Embryonic facial prominence (tissue), 1 donor: ENCODE measurements around the gene ZNF550.

Source experiments
- DNase-seq: peaks from one replicate; pipeline ENCODE4 v3.0.0-alpha.2; 2016; ENCODE audit errors: extremely low spot score

ZNF550 gene

DNA sequence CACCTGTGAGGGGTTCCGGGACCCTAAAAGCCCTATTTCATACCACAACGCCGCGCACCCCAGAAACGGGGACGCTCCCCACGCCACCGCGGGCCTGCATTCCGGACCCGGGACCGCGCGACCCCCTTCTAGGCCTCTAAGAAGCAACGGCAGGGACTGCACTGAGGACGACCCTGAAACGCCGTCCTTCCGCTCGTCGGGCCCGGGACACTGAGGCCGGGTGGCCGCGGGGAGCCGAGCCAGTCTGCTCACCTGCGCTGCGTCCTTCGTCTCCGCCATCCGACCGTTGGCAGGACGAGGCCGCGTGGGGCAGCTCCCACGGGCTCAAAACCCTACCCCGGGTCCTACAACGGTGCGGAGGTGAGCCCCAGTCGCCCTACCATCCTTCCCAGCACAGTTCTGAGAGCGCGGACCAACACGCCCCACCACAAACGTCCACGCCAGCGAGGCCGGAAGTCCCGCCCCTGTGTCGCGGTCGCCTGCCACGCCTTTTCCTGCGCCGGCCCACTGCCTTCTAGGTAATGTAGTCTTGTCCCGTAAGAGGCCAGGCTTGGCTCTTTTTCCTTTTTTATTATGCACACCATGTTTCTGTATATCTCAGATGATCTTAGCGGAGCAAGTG is at the start of gene ZNF550:
TSS of gene ZNF550 (minus strand) at position 460 of the 622 bp plus-strand sequence. CDS start at position 279, 181 bp downstream.
- DNase-seq = peak; percentile 85

DNA sequence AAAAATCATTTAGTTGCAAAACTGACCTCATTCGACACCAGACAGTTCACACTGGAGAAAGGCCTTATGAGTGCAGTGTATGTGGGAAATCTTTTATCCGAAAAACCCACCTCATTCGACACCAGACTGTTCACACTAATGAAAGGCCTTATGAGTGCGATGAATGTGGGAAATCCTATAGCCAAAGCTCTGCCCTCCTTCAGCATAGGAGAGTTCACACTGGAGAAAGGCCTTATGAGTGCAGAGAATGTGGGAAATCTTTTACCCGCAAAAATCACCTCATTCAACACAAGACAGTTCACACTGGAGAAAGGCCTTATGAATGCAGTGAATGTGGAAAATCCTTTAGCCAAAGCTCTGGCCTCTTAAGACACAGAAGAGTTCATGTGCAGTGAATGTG is 47.3 kb upstream of the ZNF550 start:
- DNase-seq = no peak

DNA sequence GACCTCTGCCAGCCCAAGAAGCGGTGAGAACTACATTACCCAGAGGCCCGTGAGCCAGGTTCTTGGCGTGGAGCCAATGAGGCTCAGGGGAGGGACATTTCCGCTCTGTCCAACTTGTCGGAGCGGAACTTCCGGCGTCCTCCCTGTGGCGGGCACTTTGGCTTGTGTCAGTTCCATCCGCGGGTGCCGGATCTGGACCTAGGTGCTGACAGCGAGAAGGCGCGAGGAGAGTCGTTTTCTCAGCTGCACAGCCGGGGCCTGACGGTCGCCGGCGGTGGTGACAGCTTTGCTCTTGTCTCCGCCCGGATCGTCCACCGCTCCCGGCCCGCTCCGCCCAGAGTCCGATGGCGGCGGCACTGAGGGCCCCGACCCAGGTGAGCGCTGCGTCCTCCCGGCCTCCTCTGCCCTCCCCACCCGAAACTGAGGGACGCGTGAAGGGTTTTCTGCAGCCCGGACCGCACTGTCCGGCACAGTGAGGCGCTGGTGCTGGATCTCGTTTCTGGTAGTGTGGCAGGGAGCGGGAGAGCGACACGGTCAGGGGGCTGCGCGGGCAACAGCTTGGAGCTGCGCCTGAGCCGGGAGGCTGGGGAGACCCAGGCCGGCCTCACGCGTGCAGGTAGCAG is 40.2 kb upstream of the ZNF550 start, which contains the start of gene ZNF530:
TSS of gene ZNF530 (plus strand) at position 125 of the 623 bp plus-strand sequence. CDS start 4,461 bp downstream, outside the sequence.
- DNase-seq = peak; percentile 81

DNA sequence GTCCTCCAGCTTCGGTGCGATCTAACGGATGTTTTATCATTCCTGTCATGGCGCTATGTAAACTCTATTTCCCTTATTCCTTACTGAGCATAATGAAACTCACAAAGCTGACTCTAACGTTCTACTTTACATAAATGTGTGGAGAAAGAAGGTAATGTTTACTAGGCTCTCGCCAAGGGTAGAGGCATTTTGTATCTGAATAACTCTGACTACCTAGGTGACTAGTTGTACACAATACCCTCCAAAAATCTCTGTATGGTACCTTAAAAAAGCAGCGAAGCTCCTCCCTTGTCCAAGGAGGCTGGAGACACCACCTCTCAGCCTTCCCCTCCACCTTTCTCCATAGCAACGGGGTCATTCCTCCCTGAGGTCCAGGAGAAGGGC is 39.7 kb upstream of the ZNF550 start:
- DNase-seq = no peak

DNA sequence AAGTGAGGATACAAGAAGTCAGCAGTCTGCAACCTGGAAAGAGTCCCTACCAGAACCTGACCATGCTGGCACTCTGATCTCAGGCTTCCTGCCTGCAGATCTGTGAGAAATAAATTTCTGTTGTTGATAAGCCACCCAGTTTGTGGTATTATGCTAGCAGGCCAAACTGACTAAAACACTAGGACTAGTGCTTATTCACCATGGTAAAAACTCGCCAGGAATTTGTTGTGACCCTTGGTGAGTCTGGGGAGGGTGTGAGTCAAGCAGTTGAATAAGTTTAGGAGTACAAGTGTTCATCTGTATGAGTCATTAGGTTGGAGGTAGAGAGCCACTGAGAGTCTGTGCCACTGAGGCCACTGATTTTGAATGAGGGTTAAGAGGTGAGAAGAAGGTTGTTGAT is 27.9 kb upstream of the ZNF550 start:
- DNase-seq = no peak

DNA sequence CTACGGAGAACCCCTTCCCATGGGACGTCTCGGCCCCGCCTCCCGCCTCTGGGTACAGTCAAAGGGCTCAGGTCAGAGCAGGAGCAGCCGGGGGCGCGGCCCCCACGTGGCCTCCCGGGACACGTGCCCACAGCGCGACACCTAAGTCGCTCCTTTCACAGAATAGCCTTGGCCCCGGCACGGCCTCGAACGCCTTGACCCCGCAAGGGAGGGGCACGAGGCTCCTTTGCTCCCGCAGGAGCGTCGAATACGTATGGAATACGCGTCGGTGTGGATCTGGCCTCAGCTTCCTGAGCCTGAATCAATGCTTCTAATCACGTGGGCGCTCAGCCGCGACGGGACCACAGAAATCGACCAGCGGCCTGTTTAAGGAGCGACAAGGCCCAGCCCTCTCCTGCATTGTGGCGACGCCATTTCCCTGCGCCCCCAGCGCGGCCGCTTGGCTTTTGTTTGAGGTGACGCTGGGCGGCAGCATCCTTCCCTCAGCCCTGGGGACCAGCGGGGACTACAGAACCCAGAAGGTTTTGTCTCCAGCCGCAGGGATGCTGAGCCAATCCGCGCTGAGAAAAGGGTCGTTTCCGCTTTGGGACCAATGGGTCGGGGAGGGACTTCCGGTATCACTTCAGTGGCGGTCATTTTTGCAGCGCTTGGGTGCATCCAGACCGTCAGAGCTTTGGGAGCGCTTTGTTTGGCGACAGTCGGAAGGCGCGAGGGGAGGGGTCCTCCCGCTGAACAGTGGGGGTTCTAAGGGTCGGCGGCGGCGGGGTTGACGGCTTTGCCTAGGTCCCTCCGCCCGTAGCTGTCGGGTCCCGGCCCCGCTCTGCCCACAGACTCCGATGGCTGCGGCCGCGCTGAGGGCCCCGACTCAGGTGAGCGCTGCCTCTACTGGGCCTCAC is 24.1 kb upstream of the ZNF550 start, which contains the start of gene ZIK1:
TSS of gene ZIK1 (plus strand) at position 625 of the 896 bp plus-strand sequence. CDS start at position 837, 212 bp downstream.
- DNase-seq = peak; percentile 91

DNA sequence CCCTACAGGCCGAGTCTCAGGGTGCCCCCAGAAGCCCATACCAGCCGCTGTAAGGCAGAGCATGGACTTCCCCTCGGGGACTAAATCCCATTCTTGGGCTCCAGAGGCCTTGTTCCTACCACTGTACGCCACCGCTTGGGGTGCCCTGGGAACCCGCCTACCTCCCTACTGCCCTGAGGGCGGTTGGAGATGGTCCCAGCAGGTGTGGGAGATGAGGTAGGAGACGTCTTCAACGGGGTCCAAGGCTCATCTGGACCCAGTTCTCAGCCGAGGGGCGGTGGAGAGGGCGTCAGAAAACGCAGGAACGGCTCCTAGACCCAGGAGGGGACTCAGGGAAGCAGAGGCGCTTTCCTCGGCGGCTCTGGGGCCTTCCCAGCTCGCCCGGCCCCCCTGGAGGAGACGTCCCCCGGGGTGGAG is 23.4 kb upstream of the ZNF550 start:
- no peak for DNase-seq

DNA sequence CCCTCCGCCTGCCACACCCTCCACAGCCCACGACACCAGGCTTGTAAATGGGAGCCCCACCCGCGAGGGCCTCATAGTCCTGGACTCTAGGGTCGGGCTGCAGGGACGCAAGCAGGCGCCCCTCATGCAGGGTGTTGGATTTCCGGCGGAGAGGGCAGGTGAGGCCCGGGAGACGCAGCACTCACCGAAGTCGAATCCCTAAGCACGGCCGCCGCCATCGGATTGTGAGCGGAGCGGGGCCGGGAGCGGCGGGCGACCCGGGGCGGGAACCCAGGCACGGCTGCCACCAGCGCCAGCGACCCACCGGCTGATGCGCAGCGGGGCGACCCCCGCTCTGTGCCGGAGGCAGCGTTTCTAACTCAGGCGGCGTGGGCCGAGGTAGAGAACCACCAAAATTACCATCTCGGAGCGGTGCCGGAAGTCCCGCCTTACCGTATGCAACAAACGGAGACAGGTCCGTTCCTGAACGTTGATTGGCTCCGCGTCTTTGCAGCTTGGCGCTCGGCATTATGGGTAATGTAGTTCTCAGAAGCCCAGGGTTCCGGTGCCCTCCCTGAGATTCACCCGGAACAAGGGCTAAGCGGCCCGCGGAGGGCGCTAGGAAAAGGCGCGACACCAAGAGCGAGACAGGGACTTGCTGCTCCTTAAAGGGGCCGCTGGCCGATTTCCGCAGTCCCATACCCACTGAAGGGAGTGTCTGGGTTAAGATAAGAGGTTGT is 19.0 kb upstream of the ZNF550 start, which contains the start of gene ZNF416:
TSS of gene ZNF416 (minus strand) at position 425 of the 719 bp plus-strand sequence. CDS start at position 218, 207 bp downstream.
- DNase-seq = peak; percentile 98

DNA sequence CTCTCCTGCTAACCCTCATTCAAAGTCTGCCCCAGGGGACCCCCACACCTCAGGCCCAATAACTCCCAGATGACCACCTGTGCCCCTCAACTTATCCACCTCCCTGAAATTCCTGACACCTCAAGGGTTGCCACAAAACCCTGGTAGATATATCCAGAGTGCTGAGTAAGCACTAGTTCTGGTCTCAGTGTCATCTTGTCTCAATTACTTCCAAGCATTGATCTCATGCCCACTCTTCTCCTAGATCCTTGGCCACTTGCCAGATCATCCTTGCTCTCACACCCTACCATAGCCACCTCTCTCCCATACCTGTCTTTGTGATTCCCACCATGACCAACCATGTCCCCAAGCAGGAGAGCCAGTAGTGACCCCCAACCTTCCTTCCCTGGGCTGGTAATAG is 17.0 kb upstream of the ZNF550 start:
- DNase-seq = no peak

DNA sequence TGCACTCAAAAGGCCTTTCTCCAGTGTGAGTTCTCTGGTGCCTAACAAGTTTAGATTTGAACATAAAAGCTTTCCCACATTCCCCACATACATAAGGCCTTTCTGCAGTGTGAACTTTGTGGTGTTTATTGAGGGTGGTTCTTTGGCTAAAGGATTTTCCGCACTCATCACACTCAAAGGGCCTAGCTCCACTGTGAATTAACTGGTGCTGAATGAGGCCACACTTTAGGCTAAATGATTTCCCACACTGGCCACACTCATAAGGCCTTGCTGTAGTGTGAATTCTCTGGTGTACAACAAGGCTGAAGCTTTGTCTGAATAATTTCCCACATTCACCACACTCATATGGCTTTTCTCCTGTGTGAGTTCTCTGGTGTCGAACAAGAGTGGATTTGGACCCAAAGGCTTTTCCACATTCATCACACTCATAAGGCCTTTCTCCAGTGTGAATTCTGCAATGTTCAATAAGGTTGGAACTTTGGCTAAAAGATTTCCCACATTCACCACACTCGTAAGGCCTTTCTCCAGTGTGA is 12.8 kb upstream of the ZNF550 start:
- no peak for DNase-seq

DNA sequence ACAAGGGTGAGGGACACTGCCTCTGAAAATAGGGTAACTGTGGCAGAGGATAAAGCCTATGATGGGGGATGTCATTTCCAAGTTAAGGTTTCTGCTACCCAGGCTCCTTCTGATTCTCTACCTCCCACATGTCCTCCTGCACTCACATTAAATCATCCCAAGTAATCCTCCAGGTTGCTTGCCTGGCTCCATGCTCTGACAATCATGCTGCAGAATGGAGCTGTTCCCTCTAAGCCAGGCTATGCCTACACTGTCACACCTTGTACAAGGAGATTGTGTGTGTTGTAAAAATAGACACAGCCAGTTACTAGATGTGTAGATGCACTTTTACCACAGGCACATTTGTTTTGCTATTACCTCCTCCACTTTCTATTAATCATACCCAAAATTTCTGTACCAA is 11.0 kb upstream of the ZNF550 start:
- no peak for DNase-seq

DNA sequence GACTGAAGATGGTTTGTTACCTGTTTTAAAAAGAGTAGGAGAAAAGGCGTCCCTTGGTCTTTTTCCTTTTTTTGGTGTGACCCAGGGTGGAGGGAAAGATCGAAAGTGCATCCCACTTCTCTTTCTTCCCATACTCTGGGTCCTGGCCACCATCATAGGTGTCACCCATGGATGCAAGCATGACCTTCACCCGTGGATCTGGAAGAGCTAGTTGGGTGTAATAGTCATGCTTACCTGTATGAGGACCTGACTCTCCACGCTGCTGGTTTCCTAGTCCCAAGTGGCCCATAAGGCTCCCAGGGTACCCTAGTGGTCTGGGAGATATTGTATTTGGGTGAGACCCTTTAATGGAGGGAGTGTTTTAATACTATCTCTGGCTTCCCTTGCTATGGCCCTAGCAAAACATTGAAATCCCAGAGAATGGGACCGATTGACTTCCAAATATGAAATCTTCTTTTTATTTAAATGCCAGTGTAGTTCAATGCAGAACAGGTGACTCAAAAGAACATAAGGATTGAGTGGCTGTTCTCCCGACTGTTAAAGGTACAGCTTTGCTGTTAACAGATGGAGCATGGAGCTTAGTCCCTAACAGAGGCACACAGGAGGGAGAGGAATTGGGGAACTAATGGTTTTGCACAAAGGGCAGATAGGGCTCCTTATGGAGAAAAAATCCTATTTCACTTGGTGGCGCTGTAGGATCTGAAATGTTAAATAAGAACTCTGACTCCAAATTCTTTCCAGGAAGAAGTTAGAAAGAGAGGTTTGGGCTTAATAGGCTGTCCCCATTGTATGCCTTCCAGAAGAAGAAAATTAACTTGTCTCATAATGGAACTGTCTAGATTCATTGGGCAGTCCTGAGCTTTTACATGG is 7.0 kb upstream of the ZNF550 start:
- no peak for DNase-seq

DNA sequence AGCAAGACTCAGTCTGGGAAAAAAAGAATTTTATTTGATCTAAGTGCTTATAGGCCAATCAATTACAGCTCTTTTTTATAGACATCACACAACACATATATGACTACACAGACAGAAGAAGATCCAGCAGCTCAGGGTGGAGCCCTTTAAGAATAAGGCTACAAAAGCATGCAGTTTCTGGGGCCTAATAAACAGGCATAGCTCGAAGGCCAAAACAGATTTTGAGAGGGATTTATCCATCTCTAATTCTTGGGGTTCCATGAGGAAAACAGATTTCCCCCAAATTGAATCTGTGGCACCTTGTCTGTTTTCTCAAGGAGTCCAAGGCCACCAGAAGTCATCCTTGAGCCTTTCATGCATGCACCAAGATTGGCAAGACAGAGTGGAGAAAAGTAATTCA is 3.9 kb upstream of the ZNF550 start:
- DNase-seq = no peak

DNA sequence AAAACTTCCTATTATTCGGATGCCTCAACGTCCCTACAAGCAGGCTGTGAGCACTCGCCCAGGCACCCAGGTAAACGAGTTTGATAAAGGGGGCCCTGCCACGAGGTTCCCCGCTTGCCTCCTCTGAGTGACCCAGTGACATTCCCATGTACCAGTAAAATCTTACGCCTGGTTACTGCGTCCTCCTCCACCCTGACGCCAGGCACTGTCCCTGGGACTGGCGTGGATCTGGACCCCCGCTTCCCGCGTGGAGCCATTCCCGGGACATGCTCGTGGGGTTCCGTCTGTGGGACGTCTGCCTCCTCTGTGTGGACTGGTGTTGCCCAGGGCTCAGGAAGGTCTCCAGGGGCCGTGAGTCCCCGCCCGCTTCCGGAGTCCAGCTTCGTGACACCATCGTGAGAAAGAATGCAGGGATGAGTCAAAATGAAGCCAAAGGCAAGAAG is 407 bp upstream of the ZNF550 start:
- no peak for DNase-seq

DNA sequence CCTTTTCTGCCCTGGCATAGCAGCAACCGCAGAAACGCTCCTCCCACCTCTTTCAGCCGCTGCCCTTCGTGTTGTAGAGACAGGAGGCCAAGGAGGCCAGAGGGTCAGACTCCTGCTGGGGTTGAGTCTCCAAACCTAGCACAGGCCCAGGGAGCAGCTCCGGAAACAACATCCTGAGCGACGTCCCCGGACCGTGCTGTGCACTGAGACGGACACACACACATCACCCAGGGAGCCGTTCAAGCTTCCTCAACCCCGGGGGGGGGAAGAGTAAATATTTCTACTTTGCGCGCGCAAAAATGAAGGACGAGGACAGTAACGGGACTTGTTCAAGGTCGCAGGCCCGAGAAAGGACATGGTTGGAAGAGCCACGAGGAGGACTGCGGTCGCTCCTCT is 657 bp downstream of the ZNF550 start:
- no peak for DNase-seq

DNA sequence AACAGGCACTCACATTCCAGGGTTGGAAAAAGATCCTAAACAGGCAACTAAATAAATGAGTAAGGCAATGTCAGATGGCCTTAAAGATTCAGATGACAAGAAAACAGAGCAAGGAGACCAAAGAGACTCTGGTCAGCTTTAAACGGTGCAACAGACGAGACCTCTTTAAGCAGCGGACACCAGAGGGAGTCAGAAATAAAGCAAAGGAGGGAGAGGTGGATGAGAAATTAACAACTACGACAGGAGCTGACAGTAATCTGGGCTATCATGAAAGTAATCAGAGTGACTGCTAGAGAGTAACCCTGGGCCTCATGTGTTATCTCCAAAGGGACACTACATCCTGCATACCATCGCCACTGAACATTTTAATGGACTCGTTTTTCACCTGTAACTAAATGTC is 1.1 kb downstream of the ZNF550 start:
- no peak for DNase-seq

DNA sequence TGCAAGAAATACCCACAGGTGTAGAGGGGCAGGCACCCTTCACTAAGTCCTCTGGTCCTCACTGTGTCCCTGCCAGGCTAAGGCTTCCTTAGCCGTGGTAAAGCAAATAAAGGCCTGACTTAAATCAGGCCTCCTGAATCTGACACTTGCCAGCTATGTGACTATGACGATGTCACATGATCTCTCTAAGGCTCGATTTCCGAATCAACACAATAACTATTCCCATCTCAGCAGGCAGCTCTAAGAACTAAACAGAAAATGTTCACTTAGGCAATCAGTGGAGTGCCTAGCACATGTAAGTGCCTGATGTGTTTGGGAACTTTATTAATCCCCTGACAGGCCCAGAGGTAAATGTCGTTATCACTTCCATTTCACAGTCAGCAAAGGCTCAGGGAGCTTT is 2.0 kb downstream of the ZNF550 start:
- DNase-seq = no peak

DNA sequence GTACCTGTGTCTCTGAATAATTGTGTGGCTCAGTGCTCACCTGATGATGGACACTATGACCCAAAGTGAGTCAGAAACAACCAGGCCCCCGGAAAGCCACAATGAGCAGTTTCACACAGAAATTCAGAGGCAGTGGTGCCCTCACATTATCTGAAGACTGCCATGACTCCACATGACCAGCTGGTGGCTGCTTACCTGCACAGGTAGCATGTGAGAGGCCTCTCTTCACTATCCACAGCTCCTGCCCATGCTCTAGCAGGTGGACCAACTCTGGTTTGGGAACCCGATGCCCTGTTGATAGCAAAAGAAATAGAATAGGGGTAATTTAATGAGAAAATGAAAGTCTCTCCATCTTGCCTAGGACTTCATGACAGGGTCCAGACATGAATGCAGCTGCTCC is 7.2 kb downstream of the ZNF550 start:
- no peak for DNase-seq

DNA sequence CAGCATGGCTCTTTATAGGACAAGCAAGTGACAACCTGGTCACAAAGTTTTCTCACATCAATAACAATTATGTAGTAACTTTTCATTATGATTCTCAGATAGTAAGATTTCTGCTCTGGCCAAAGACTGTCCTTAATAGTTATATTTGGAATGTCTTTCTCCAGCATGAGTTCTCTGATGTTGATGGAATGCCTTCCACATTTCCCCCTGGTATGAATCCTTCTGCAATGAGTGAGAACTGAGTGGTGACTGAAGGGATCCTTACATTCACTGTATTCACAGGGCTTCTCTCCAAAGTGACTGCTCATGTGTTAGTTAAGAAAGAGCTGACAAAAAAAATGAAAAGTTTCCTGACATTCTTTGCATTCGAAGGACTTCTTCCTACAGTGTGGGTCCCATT is 13.2 kb downstream of the ZNF550 start:
- DNase-seq = no peak

DNA sequence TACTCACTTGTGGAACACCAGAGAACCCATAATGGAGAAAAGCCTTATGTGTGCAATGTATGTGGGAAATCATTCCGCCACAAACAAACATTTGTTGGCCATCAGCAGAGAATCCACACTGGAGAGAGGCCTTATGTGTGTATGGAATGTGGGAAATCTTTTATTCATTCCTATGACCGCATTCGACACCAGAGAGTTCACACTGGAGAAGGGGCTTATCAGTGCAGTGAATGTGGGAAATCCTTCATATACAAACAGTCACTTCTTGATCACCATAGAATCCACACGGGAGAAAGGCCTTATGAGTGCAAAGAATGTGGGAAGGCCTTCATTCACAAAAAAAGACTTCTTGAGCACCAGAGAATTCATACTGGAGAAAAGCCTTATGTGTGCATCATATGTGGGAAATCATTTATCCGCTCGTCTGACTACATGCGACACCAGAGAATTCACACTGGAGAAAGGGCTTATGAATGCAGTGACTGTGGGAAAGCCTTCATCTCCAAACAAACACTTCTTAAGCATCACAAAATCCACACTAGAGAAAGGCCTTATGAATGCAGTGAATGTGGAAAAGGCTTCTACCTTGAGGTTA is 21.6 kb downstream of the ZNF550 start:
- DNase-seq = no peak
